HG02678 (cell line): ENCODE measurements around the gene PKDCC.

Experiments used
- ATAC-seq: cut with Tn5 transposase; IDR thresholded peaks from one replicate; pipeline ENCODE4 v1.9.1; 2021; ENCODE audit warnings: mild to moderate bottlenecking, moderate library complexity; ENCODE audit not compliant: unreplicated experiment

The PKDCC gene

DNA sequence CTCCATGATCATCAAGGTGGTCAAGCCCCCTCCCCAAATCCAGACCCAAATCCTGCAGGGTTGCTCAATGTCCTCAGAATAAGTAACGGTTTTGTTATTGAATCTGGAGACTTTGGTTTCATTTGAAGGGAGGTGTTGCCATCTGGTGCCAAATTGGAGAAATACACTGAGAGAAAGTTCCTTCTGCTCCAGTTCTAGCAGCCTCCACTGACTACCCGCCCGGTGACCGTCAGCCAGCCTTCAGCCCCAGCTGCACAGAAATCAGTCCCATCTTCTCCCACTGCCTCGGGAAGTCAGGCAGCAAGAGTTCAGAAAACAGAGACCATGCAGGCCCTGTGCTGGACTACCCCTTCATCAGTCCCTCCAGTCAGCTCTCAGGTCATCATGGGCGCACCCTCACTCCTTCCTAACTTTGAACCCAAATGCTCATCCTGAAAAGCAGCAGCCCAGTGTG lies 38.7 kb downstream of the PKDCC start:
- peak; percentile 56 for ATAC-seq

DNA sequence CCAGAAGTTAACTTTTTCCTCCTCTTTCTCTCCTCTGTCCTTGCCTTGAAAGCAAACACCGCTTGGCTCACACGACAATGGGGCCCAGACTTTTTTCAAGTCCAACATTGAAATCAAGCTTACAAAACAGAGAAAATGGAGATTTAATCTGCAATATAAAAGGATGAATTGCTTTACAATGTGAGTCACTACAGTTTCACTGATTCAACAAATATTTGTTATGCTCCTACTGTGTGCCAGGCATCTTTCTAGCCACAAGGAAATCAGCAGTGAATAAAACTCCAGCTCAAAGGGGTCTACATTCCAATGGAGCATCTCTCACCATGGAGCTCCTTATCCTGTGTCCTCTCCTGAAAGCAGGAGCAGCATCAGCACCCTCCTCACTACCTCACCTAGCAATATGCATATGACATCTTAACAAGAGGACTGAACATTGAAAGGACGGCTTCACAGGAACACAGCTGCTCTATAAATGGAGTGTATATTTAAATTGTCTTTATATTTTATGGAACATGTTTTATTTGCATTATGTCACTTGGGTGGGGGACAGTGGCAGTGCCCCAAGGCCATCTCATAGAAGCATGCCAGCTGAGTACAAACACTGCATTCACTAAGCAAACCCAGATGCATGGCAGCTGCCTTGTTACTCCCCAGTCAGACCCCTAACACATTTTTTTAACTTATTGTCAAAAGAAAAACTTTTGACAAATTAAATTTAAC lies 39.5 kb downstream of the PKDCC start:
- ATAC-seq = no peak

DNA sequence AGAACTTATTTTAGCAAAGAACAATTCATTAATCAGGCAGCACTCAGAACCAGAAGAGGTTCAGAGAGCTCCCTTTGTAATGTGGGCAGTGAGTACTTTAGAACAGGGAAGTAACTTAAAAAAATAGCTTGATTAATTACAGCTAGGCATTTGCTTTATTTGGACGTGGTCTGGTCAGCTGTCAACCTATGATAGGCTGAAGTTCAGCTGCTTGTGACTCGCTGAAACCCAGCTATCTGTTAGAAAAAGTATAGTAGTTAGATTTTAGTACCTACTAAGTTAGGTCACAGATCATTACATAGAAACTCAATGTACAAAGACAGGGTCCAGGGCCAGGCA lies 40.0 kb downstream of the PKDCC start:
- ATAC-seq = no peak

DNA sequence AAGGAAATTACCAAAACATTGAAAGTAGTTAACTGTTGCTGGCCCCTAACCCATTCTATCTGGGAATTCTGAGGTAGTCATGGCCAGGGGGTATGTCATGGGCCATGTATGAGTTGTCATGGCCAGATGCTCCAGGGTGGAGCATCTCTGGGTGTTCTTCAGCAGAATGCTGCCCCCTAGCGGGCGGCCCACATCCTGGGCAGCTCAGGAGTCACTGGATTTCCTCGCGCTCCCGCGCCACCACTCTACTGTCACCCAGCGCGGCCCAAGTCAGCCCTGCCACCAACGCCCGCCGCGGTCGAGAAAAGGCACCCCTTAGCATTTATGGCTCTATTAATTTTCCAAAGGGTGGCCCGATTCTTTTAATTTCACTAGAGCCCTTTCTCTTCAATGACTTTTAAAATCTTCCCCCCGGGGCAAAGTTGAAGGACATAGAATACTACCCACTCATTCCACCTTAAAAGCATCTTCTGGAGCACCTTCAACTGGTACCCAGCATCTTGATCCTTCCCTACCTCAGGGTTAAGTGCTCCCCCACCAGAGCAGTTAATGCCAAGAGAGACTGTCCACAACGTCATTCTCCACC lies 41.6 kb downstream of the PKDCC start:
- ATAC-seq = peak; percentile 77

DNA sequence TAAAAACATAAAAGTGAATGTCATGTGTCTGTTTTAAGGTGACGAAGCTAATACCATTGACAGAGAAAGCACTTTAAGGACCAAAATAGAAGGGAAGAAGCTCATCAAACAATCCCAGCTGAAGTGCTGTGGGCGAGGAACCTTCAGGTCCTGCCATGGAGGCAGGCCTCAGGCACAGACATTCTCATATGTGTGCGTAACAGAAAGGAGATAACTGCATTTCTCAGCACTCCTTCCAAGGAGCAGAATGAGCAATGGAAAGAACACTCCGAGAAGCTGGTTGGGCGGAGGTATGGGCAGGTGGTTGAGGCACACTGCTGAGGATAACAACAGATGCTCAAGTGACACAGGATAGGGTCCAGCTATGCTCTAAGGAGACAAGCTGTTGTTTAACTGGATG lies 42.4 kb downstream of the PKDCC start:
- no peak for ATAC-seq

DNA sequence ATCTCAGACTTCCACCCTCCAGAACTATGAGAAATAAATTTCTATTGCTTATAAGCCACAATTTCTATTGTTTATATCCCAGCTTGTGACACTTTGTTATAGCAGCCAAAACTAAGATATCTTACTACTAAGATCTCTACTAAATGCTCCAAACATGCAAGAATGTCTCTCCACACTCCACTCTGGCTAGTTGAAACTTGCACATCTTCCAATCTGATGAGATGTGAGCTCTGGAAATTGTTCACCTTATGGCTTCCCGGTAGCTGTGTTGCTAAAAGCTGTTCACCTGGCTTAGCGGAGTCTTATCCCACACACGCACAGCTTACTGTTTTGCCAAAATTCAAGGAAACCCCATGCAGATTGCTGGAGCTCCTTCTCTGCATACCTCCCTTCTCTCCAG lies 43.9 kb downstream of the PKDCC start:
- no peak for ATAC-seq

DNA sequence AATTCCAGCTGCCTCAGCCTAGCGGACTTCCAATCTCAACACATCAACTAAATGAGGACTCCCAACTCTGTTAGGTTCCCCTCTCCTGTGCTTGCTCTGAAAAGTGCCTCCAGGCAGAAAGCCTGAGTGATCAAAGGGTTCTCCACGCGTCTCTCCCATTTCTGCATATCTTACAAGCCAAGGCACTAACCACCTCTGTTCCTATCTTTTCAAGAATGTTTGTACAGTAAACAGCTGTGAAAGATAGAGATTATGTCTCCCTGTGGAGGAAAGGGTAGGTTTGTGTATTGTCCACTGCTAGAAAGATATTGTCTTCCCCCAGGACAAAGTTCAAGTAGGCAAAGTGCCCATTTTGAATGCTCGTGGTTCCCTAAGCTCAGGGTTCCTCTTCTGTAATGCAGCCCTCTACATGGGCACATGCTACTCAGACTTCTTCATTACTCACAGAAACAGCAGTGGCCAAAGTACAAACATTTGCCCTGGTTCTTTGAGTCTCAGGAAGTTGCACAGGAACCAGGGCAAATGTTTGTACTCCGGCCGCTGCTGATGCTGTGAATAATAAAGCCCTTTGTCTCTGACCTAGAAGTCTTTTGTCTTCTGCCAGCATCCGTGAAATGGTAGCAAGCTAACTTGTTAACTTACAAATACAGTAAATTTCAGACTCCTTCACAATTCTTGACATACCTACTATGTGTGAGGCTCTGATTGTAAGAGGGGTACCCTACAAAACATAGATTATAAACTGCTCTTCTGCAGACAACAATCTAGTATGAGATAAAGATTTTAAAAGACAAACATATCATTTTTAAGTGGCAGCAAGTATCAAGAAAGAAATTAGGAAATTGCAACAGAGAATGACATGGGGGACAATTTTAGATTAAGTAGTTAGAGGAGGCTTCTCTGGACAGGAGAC lies 44.5 kb downstream of the PKDCC start:
- no peak for ATAC-seq

DNA sequence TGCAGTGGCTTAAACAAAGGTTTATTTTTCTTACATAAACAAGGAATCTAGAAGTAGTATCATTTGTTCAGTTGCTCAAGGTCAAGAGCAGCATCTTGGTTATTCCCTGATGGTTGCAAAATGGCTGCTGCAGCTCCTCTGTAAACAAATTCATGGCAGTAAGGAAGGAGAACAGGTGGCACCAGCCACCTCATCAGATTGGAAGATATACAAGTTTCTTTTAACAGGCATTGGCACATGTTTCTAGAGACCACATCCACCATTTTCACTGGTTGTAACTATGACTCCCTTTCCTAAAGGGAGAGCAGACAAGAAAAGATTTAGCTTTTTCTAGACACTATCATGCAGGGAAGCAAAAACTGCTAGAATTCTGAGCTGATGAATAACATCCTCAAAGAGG lies 46.3 kb downstream of the PKDCC start:
- no peak for ATAC-seq

DNA sequence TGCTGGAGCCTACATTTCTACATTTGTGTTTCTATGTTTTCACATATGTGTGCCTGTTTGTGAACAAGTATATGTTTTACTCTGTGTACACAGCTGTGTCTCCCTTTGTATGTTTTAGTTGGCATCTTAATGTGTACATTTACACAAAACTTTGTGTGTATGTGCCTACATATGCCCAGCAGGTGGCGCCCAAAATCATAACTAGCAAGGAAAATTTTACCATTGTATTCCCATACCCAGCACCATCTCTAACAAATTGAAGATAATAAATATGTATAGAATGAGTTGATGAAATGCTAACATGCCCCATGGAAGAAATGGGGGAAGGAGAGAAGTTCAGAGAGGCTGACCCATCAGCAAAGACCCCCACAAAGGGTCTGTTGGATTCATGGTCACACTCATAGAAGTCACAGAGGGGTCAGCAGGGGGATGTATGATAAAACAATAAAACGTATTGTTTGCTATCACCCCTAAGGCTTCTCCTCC lies 48.1 kb downstream of the PKDCC start:
- ATAC-seq = no peak

DNA sequence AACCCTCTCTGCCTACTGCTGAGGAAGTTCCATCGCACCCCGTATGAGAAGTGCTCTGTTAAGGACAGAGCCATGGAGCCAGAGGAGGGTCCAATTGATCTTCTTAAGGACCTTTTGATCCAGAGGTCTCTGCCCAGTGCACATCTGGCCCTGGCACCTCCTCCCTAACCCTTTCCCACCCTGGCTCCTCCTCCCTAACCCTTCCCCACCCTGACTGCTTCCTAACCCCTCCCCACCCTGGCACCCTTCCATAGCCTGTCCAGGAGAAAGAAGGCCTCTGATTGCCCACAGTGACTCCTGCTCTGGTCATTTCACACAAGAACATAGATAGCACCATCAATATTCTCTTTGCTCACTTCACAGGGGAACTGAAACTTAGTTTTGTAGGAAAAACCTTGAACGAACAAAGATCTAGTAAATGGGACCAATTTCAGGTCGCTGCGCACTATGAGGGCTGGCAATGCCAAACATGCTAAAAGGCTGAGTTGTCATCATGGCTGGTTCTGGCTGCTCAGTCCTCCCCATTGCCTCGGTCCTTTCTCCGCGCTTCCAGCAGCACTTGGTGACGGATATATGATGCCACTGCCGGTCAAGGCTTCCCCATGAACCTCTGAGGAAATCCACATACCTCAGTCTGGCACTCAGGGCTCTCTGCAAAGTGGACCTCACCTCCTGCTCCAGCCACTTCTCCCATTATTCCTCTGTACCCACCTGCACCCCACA lies 49.2 kb downstream of the PKDCC start:
- peak; percentile 47 for ATAC-seq

DNA sequence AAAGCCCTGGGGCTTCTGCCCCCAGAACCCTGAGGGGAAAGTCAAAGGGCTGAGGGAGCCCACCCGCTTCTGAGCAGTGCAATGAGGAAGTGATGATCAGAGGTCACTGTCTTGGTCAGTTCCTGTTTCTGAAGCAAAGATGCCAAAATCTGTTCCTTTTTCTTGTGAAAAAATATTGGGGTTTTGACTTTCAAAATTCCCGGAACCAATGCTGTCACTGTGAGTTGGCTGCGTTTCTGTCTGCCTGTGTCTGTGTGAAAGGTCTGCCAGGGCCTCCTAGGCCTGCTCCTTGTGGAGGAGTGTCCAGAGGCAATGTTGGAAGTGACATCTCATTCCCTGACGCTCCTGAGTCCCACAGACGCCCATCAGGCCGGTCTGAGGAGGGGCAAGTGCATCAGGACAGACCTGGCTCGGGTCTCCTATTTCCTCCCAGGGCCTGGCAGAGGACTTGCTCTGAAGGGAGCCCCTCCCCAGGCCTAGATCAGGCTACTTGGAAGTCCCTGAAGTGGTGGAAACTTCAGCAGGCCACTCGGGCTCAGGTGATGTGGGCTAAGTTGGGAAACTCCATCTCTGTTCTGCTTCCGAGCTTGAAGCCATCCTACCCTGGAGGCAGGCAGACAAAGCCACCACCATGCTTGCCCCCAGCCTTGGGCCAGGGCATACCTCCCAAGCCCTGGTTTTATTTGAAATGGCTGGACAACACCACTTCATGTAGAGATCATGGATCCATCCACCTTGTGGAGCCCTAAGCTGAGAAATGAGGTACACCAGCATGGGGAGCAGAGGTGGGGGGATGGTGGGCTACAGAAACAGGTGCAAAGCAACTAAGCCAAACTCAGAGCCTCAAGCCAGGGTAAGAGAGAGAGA lies 51.0 kb downstream of the PKDCC start:
- ATAC-seq = no peak

DNA sequence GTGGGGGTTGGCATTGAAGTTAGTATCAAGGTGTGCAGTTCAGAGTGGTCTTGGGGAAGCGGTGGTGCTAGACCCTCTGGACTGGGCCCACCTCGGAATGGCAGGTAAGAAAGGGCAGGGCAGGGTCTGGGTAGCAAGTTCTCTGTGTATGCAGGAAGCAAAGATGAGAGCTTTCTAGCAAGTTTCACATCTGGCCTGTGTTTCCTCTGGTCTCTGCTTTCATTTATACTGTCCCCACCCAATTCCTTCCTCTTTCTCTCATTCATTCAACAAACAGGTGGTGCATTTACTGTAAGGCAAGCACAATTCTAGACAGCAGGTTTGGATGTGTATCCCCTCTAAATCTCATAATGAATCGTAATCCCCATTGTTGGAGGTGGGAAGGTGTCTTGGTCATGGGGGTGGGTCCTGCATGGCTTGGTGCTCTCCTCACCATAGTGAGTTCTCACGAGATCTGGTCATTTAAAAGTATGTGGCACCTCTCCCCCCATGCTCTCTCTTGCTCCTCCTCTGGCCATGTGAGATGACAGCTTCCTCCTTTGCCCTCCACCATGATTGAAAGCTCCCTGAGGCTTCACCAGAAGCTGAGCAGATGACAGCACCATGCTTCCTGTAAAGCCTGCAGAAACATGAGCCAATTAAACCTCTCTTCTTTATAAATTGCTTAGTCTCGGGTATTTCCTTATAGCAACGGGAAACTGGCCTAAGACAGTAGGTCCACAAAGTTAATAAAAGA lies 51.8 kb downstream of the PKDCC start:
- ATAC-seq = no peak

DNA sequence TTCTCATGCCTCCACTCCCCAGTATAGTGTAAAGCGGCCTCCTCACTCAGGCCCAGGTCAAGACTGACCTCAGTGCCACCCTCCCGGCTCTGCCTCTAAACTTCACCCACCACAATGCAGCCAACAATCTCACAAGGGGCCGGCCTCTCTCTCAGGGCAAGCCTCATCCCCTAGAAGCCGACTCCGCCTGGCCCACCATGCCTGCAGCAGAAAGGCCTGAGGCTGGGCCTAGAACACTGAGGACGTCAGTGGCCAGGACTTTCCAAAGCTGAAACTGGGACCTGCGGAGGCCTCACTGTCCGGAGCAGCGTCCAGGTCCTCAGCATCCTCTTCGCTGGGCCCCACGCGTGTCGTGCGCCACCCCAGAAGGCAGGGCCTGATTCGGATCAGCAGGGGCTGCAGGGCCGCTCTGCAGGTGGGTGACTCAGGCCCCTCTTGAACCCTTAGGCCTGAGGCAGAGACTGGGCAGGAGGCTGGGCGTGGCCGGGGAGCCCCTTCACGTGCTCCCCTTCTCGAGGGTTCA lies 52.9 kb downstream of the PKDCC start:
- ATAC-seq = no peak

DNA sequence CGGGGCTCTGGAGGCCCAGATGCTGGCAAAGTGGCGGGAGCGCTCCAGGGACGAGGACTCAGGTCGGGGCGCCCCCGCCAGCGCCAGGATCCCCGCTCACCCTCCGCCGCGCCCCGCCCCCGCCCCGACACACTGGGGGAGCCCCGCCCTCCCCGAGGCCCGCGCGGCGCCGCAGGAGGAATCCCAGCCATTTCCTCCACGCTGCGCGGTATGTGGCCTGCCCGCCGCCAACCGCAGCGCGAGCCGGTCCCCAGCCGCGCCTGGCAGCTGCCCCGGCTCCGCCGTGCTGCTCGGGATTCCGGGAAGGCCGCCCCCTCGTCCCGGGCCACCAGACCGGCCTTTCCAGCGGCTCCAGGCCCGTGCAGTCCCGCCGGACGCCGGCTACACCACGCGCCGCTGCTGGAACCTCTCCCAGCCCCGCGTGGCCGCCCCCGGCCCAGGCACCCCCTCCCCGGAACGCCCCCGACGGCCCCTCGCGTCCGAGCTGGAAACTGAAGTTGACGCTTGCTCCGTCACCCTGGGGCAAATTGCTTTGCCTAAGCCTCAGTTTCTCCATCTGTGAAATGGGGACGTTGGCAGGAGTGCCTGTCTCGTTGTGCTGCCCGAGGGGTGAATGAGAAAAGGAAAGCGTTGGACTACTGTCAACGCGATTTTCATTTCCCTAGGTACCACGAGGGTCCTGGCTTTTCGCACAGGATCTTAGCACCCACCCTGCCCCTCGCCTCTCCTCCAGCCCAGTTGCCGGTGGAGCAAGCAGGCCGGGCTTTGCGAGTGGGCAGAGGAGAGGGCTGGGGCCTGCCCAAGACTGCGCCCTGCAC lies 53.6 kb downstream of the PKDCC start:
- ATAC-seq = no peak

DNA sequence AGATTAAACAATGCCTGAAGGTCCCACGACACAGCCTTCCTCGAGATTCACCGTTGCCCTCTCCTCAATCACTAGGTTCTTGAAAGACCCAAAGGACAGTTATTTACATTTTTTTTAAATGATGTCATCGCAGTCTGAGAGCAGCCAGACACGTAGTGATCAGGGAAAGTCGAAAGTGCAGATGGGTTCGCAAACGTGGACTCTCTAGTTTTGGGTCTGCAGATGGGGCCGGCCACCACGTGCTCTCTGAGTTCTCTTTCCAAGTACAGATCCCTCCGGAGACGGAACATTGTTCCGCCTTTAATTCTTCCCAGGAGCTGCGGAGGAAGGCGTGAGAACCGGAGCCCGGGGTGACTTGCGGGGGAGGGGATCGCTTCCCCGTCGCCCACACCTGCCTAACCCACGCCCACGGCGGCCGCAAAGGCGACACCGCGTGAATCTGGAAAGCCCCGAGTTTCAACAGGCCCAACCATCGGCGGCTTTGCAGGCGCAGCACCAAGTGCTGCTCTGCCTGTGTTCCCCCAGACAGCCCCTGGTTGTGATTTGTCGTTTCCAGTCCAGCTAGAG lies 54.3 kb downstream of the PKDCC start:
- ATAC-seq = peak; percentile 66

DNA sequence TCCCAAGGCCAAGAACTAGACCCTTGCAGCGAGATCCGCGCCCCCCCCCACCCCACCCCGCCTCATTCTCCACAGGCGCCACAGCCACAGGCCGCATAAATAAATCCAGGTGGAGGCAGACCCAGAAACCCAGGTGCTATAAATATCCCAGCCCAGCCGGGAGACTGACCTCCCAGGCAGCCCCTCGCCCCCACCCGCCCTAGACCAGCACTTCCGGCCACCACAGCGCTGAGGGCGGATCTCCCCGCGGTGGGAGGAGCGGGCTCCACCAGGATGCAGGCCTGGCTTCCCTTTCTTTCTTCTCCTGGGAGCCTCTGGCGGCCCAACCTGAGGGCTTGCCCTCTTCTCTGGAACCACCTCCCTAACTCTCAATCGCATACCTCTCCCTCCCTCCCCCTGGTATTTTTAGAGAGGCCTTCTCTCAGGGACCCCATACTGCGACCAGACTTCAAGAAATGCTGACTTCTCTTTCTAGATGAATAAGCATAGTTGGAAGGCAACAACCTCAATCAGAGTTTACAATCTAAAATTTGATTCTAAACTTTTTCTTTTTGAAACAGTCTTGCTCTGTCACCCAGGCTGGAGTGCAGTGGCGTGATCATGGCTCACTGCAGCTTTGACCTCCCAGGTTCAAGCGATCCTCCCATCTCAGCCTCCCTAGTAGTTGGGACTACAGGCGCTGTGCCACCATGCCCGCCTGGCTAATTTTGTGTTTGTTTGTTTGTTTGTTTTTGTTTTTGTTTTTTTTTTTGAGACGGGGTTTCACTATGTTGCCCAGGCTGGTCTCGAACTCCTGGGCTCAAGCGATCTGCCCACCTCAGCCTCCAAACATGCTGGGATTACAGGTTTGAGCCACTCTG lies 55.0 kb downstream of the PKDCC start:
- ATAC-seq = peak; percentile 9

DNA sequence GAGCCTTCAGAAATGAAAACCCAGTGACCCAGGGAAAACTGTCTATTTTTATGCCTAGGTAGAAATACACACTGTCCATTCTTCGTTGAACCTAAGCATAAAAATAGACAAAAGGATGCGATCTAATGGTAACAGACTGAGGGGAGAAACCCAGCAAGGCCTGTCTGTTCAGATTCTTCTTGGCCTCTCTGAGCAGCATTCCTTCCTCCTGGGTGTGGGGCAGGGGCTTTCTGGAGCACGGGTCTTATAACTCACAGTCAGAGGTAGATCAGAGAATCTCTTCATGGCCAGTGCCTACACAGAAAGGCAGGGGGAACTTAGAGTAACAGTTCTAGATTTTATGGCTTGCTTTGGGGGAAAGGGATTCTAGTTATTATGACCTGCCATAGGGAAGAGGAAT lies 56.0 kb downstream of the PKDCC start:
- ATAC-seq = no peak
